WERI-Rb-1 (cell line): ENCODE data around the gene GRIPAP1.
A peak's percentile ranks its signal among the peaks of the same experiment; 100 is the strongest.

Source experiments
- DNase-seq: peaks from one replicate; pipeline ENCODE4 v3.0.0-alpha.2; 2020
- H3K27ac ChIP-seq: fragments of 250-450 bp; sonication (Bioruptor Pico); 2 replicates; pipeline ENCODE4 v1.5.1; 2020; ENCODE audit warnings: mild to moderate bottlenecking, moderate library complexity
- H3K27me3 ChIP-seq: fragments of 250-450 bp; sonication (Bioruptor Pico); 2 replicates; pipeline ENCODE4 v1.5.1; 2021; ENCODE audit warnings: mild to moderate bottlenecking, low read depth, moderate library complexity; ENCODE audit not compliant: insufficient read depth, severe bottlenecking
- H3K36me3 ChIP-seq: fragments of 250-450 bp; sonication (Bioruptor Pico); 2 replicates; pipeline ENCODE4 v1.5.1; 2020; ENCODE audit warnings: mild to moderate bottlenecking, moderate library complexity
- H3K4me3 ChIP-seq: 2 replicates; pipeline ENCODE4 v1.5.1; 2011; ENCODE audit warnings: low read depth, mild to moderate bottlenecking, control low read depth, low read length
- H3K9me3 ChIP-seq: fragments of 250-450 bp; sonication (Bioruptor Pico); 2 replicates; pipeline ENCODE4 v1.5.1; 2021; ENCODE audit warnings: mild to moderate bottlenecking, moderate library complexity; ENCODE audit not compliant: severe bottlenecking
- TF ChIP-seq, protein P1 (sequence below): IDR thresholded peaks from 2 replicates; pipeline ENCODE4 v1.5.1; 2011; ENCODE audit warnings: low read depth, mild to moderate bottlenecking, control low read depth, inconsistent platforms, low read length

The GRIPAP1 gene

DNA sequence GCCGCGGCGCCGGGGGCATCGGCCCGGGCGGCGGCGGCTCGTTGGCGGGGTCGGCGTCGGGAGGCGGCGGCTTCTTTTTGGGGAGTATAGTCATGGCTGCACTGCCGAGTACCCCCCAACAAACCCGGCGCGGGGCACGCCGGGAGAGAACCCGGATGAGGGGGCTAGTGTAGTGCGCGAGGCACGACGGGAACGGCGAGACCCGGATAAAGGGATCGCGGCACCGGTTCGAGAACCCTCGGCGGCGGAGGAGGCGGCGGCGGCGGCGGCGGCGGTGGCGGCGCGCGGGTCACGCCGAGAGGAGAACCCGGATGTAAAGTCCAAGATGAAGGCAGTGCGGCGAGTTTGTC lies 44.6 kb downstream of the GRIPAP1 start, which contains the start of gene OTUD5:
OTUD5 (minus strand) TSS at position 131 of the 350 bp plus-strand sequence; CDS start at position 94, 37 bp downstream.
- peak; percentile 70 for DNase-seq
- Histone ChIP-seq H3K9me3 (peaks cover 5% of the 10 kb centered on the region), H3K27me3 (peaks cover 6% of the 10 kb centered on the region), H3K4me3 (peak within 1 kb of the TSS; percentile 53), H3K36me3 (peaks cover 19% of the 10 kb centered on the region), H3K27ac (peak within 1 kb of the TSS; percentile 93)
- TF ChIP-seq, protein P1, sequence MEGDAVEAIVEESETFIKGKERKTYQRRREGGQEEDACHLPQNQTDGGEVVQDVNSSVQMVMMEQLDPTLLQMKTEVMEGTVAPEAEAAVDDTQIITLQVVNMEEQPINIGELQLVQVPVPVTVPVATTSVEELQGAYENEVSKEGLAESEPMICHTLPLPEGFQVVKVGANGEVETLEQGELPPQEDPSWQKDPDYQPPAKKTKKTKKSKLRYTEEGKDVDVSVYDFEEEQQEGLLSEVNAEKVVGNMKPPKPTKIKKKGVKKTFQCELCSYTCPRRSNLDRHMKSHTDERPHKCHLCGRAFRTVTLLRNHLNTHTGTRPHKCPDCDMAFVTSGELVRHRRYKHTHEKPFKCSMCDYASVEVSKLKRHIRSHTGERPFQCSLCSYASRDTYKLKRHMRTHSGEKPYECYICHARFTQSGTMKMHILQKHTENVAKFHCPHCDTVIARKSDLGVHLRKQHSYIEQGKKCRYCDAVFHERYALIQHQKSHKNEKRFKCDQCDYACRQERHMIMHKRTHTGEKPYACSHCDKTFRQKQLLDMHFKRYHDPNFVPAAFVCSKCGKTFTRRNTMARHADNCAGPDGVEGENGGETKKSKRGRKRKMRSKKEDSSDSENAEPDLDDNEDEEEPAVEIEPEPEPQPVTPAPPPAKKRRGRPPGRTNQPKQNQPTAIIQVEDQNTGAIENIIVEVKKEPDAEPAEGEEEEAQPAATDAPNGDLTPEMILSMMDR: no peak

DNA sequence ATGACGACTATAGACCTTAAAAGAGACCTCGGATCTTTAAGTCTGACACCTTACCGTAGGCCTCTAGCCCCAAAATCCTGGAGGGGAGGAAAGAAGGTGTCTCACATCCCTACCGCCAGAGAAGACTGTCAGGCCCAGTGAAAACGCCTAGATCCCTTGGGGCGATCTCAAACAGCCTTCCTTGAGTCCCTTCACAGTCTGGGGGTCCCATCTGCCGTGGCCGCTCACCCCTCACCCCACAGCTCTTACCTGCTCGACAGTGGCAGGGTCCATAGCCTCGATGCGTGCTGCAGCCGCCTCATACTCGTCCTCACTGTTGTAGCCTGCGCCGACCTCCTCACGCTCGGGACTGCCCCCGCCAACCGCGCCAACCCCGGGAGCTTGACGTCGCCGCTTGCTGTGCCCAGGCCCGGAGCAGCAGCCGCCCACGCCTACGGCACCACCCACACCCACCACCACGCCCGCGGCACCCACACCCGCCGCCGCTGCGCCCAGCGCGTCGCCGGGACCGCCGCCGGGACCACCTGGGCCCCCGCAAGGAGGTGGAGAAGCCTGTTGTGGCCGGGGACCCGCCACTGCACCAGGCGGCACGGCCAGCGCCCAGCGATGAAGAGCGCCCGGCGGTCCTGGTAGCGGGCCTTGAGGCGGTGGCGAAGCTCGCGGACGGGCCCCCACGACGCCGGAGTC lies 45.2 kb downstream of the GRIPAP1 start:
- peak overlapping the region; percentile 52 for H3K4me3 ChIP-seq
- no peak for DNase-seq
- peak overlapping the region; percentile 93 for H3K27ac ChIP-seq
- peaks cover 19% of the 10 kb centered on the region for H3K36me3 ChIP-seq
- TF ChIP-seq, protein P1: no peak
- peaks cover 6% of the 10 kb centered on the region for H3K27me3 ChIP-seq
- H3K9me3 ChIP-seq: peaks cover 5% of the 10 kb centered on the region

DNA sequence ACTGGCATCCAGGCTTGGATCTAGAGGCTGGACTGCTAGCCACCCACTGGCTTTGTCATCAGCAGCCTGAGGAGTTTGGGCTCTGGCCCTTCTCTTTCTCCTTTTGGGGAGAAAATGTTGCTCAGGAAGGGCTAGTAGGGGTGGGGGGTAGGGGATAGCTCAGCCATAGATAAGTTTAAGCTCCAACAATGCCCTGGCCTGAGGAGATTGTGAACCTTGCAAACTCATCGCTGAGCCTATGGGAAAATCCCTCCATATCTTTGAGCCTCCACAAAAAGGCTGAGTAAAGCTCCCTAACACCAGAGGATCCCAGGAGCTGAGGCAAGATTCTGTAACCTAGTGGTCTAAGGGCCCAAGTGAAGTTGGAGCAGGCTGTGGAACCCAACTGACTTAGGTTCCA lies 53.5 kb downstream of the GRIPAP1 start:
- TF ChIP-seq, protein P1: no peak
- Histone ChIP-seq H3K4me3 (no peak overlapping the region), H3K9me3 (no peaks in the 10 kb centered on the region), H3K36me3 (no peaks in the 10 kb centered on the region; the same call in 1 of the 2 replicates), H3K27me3 (peaks cover 3% of the 10 kb centered on the region), H3K27ac (no peak overlapping the region)
- no peak for DNase-seq

DNA sequence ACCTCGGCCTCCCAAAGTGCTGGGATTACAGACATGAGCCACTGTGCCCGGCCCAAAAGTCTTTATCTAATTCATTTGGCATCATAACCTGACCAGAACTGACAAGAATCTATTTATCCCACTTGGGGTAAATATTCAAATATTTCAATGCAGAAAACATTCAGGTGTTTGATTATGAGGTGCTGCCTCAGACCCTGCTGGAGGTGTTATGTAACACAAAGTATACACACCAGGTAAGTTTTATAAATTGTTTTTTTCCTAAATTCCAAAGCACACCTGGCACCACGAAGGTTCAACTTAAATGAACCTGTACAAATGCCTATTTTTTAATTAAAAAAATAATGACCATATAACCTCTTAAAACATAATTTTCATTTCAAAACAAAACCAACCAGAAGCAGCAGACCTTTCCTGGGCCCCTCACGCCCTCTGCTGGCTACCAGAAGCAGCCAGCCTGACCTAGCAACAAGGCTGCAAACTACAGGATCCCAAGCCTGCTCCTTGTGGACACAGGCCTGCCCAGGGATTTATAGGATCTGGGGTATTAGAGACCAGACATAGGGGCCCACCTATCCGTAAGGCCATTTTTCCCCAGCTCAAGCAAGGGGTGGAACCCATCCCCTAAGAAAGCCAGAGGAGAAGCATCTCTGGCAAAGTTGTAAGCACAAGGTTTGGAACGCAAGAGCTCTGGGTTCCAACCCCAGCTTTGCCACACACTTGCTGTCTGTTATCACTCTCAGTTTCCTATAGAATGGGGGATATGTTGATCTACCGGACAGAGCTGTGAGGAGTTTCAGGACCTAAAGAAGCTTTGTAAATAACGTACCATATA lies 56.3 kb downstream of the GRIPAP1 start:
- DNase-seq: peak; percentile 61
- no peak overlapping the region for H3K4me3 ChIP-seq
- H3K27ac ChIP-seq: no peak overlapping the region
- H3K27me3 ChIP-seq: peaks cover 3% of the 10 kb centered on the region
- H3K36me3 ChIP-seq: peaks cover 9% of the 10 kb centered on the region
- TF ChIP-seq, protein P1: peak; percentile 82
- no peaks in the 10 kb centered on the region for H3K9me3 ChIP-seq

DNA sequence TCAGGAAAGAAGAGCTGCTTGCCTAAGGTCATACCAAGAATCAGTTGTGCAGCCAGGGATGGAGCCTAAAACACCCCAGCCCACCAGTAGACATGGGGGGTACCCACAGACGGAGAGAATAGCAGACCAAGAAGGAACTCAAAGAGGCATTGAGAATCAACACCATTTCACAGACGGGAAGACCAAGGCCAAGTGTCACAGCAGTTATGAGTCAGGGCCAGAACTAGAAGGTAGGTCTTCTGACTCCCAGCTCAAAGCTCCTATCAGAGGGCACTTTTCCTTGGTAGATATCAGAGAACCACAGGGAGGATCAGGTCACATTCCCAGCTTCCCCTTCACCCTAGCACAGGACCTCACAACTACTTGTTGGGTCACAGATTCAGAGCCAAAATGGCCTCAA lies 59.2 kb downstream of the GRIPAP1 start:
- H3K27ac ChIP-seq: no peak overlapping the region
- H3K36me3 ChIP-seq: peaks cover 9% of the 10 kb centered on the region
- no peak for DNase-seq
- H3K27me3 ChIP-seq: peaks cover 3% of the 10 kb centered on the region
- no peaks in the 10 kb centered on the region for H3K9me3 ChIP-seq
- TF ChIP-seq, protein P1: no peak
- no peak overlapping the region for H3K4me3 ChIP-seq
